HepG2 (cell line): Measurements from ENCODE around the gene RPL38. TPM values are rescaled to one million over a fixed set of nuclear protein-coding genes. Genes with fewer than 3 reads are reported as not detected.
A peak's percentile ranks its signal among the peaks of the same experiment; 100 is the strongest.

Source experiments
- AGO2 ChIP-seq: fragments of 200-400 bp; formaldehyde crosslinking; optimal IDR thresholded peaks from 2 replicates; pipeline ENCODE3; 2017; ENCODE audit warnings: mild to moderate bottlenecking, low read depth, low read length, moderate library complexity
- DPF2 ChIP-seq: sonication (generic); formaldehyde crosslinking; IDR thresholded peaks from 2 replicates; pipeline ENCODE4 v1.4.0; 2020; ENCODE audit warnings: mild to moderate bottlenecking, low read depth, missing genetic modification reagents, borderline replicate concordance
- ETV5 ChIP-seq: IDR thresholded peaks from 2 replicates; pipeline ENCODE4 v1.6.1; 2018; ENCODE audit warnings: missing biosample characterization, missing genetic modification reagents, inconsistent platforms, borderline replicate concordance
- FOXA1 ChIP-seq, 2 experiments: fragments of 450-650 bp in 1 of 2; sonication (generic) in 1 of 2; formaldehyde crosslinking in 1 of 2; IDR thresholded peaks; 2 replicates each; pipeline versions ENCODE4 v1.4.0 to v1.6.1; 2016 to 2020; ENCODE audit warnings: missing genetic modification reagents in 1 of 2
- JUNB ChIP-seq: sonication (generic); formaldehyde crosslinking; IDR thresholded peaks from 2 replicates; pipeline ENCODE4 v1.8.0; 2022; ENCODE audit warnings: missing genetic modification reagents, mild to moderate bottlenecking, borderline replicate concordance
- KAT8 ChIP-seq: IDR thresholded peaks from 2 replicates; pipeline ENCODE4 v1.6.1; 2016; ENCODE audit warnings: missing genetic modification reagents, missing compliant biosample characterization
- KLF11 ChIP-seq: IDR thresholded peaks from 2 replicates; pipeline ENCODE4 v1.6.1; 2016; ENCODE audit warnings: missing compliant biosample characterization
- MXI1 ChIP-seq: IDR thresholded peaks from 3 replicates; pipeline ENCODE4 v1.6.1; 2012; ENCODE audit warnings: low read depth, low read length, inconsistent platforms, borderline replicate concordance
- NCOA2 ChIP-seq: sonication (generic); formaldehyde crosslinking; IDR thresholded peaks from 2 replicates; pipeline ENCODE4 v1.8.0; 2022; ENCODE audit warnings: inconsistent platforms
- PCBP1 ChIP-seq: fragments of 200-400 bp; formaldehyde crosslinking; IDR thresholded peaks from 2 replicates; pipeline ENCODE4 v1.6.1; 2017; ENCODE audit warnings: mild to moderate bottlenecking, low read depth, low read length, borderline replicate concordance
- RFX3 ChIP-seq: IDR thresholded peaks from 2 replicates; pipeline ENCODE4 v1.6.1; 2016; ENCODE audit warnings: missing biosample characterization, missing genetic modification reagents
- TEAD3 ChIP-seq: optimal IDR thresholded peaks from 2 replicates; pipeline ENCODE3; 2016; ENCODE audit warnings: borderline replicate concordance
- THYN1 ChIP-seq: sonication (generic); formaldehyde crosslinking; IDR thresholded peaks from 2 replicates; pipeline ENCODE4 v1.8.1; 2023; ENCODE audit warnings: low read depth, mild to moderate bottlenecking, moderate library complexity, missing genetic modification reagents, borderline replicate concordance
- ZBED4 ChIP-seq: sonication (generic); formaldehyde crosslinking; IDR thresholded peaks from 2 replicates; pipeline ENCODE4 v1.4.0; 2020; ENCODE audit warnings: missing genetic modification reagents, borderline replicate concordance
- ZNF101 ChIP-seq: sonication (generic); formaldehyde crosslinking; IDR thresholded peaks from 2 replicates; pipeline ENCODE4 v1.4.0; 2020; ENCODE audit warnings: mild to moderate bottlenecking, low read depth, missing genetic modification reagents, borderline replicate concordance
- ZNF589 ChIP-seq: sonication (generic); formaldehyde crosslinking; conservative IDR thresholded peaks from 2 replicates; pipeline ENCODE4 v1.8.0; 2022; ENCODE audit warnings: mild to moderate bottlenecking, moderate library complexity, missing genetic modification reagents
- ZNF609 ChIP-seq: sonication (generic); formaldehyde crosslinking; IDR thresholded peaks from 2 replicates; pipeline ENCODE4 v1.4.0; 2020; ENCODE audit warnings: mild to moderate bottlenecking, missing genetic modification reagents, borderline replicate concordance
- ZNF614 ChIP-seq: IDR thresholded peaks from 2 replicates; pipeline ENCODE4 v1.6.1; 2018; ENCODE audit warnings: missing biosample characterization, missing genetic modification reagents, inconsistent platforms, borderline replicate concordance
- ZNF703 ChIP-seq: sonication (generic); formaldehyde crosslinking; IDR thresholded peaks from 2 replicates; pipeline ENCODE4 v1.5.1; 2020; ENCODE audit warnings: missing genetic modification reagents, mild to moderate bottlenecking, moderate library complexity, borderline replicate concordance
- polyA plus RNA-seq, 8 experiments: library from polyadenylated mRNA; depleted of rRNA in 3 of 8; stranded (reverse) in 7 of 8; unstranded in 1 of 8; fragments of >200 nt; fragmentation: Illumina TruSeq in 4 of 8; extraction: Trizol in 4 of 8; gene quantifications; 2 replicates each; pipeline versions ENCODE4 v1.2.1 to v1.2.3, GENCODE V29; 2011 to 2016; ENCODE audit warnings: low read depth in 4 of 8, missing spikeins in 1 of 8, mixed read lengths in 1 of 8; ENCODE audit not compliant: insufficient read depth in 1 of 8
- total RNA-seq, 5 experiments: library from RNA; depleted of rRNA; stranded (reverse); fragments of >200 nt; fragmentation: Illumina TruSeq; extraction: Trizol; gene quantifications; 2 replicates each; pipeline ENCODE4 v1.2.3, GENCODE V29; 2016; ENCODE audit warnings: low read depth in 1 of 5
- TF ChIP-seq, protein P1 (sequence below): sonication (generic); formaldehyde crosslinking; IDR thresholded peaks from 2 replicates; pipeline ENCODE4 v1.5.0; 2020; ENCODE audit warnings: missing genetic modification reagents, mild to moderate bottlenecking, borderline replicate concordance

Gene RPL38
- total and polyA plus RNA-seq, 2 of the 13 experiments (the other 11 are each of a cell fraction or from before 2014, with no cell fraction given) = 2,370 to 2,372 TPM

DNA sequence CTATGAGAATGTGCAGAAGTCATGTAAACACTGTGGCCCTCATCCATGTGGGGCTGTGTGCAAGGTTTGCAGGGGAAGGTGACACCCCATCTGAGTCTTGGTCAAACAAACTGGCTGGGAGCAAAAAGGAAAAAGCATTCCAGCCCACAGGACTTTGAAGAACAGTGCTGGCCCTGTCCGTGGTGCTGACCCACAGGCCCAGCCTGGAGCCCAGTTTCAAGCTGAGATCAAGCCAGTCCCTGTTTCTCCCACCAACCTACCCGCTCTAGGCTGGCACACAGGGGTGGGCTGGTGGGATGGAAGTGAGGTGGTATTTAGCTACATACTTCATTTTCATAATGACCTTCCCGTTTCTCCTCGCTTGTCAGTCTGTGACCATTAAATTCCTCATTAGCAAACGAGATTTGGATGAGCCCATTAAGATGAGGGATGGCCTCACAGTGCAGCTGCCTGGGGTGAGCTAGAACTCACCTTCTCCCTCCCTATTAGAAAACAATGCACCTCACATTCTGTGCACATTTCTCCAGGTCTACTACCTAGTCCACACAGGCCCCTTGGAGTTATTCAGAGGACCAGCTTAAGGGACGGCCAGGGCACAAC lies 12.6 kb upstream of the RPL38 start (continued):
- 0 out of 2 replicates have a peak, but pooled peaks have one; percentile 56 for TF ChIP-seq ZNF614
- TF ChIP-seq KLF11 = no peak
- peak; percentile 73 for TF ChIP-seq TEAD3 (CRISPR knock-in tag)
- TF ChIP-seq KAT8 = peak; percentile 32; the same call in 1 of the 2 replicates
- no peak; the same call in 1 of the 2 replicates for TF ChIP-seq JUNB (CRISPR knock-in tag)
- no peak for TF ChIP-seq AGO2
- no peak for TF ChIP-seq RFX3
- peak; percentile 52; the same call in 1 of the 2 replicates for TF ChIP-seq ZBED4 (CRISPR knock-in tag)
- no peak for TF ChIP-seq ZNF703
- 0 out of 2 replicates have a peak, but pooled peaks have one; percentile 18 for TF ChIP-seq ETV5 (CRISPR knock-in tag)
- TF ChIP-seq DPF2 (CRISPR knock-in tag) = no peak
- TF ChIP-seq NCOA2 (CRISPR knock-in tag) = peak; percentile 61
- TF ChIP-seq ZNF609 = no peak
- TF ChIP-seq PCBP1 = no peak
- TF ChIP-seq, protein P1, sequence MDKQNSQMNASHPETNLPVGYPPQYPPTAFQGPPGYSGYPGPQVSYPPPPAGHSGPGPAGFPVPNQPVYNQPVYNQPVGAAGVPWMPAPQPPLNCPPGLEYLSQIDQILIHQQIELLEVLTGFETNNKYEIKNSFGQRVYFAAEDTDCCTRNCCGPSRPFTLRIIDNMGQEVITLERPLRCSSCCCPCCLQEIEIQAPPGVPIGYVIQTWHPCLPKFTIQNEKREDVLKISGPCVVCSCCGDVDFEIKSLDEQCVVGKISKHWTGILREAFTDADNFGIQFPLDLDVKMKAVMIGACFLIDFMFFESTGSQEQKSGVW (CRISPR knock-in tag) = no peak
- TF ChIP-seq THYN1 (CRISPR knock-in tag) = no peak
- TF ChIP-seq MXI1 = no peak
- TF ChIP-seq FOXA1 (IDR thresholded peaks at IDR 0.05) = no peak
- no peak for TF ChIP-seq FOXA1 (CRISPR knock-in tag; IDR thresholded peaks at IDR 0.05)
- 0 out of 2 replicates have a peak, but pooled peaks have one; percentile 40 for TF ChIP-seq ZNF589 (CRISPR knock-in tag)
- TF ChIP-seq ZNF101 (CRISPR knock-in tag) = no peak
